ENCODE results near the gene USP24. TPM values are rescaled to one million over a fixed set of nuclear protein-coding genes. Genes with fewer than 3 reads are reported as not detected.
A peak's percentile ranks its signal among the peaks of the same experiment; 100 is the strongest.
"Not testable (repeated sequence)": the region's sequence is repeated elsewhere in the genome, so short reads cannot be mapped to it uniquely, and the experiment has no call there.

USP24 gene
- polyA plus RNA-seq, 5 donors, result 31.9 to 54.4 (median 46.8) TPM

DNA sequence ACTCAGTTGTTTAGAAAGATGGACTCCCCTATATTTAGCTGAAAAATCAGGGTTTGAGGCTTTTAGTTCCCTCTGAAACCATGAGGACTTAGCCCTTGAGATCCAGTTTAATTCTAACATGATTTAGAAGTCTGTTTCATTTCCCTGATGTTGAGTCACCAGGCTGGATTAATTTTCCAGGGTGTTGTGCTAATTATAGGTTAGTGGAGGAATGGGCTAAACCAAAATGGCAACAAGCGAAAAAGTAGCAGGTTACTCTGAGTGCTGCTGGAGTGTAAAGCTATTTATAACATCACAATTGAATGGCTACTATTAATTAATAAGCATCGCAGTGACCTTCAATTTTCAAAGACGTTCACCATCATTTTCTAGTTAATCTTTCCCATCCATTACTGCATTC lies 15.5 kb upstream of the USP24 start:
- no peak for DNase-seq

DNA sequence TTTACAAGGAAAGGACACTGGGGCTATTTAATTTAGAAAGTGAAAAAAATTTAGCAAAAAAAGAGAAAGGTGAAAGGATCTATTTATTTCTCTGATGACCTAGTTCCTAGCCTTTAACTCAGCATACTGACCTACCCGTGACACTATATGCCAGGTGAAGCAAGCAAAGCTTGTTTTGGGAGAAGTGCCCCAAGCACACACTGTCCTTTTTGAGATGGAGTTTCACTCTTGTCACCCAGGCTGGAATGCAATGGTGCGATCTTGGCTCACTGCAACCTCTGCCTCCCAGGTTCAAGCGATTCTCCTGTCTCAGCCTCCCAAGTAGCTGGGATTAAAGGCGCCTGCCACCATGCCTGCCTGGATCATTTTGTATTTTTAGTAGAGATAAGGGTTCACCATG lies 14.6 kb upstream of the USP24 start:
- DNase-seq, result not testable (repeated sequence)

DNA sequence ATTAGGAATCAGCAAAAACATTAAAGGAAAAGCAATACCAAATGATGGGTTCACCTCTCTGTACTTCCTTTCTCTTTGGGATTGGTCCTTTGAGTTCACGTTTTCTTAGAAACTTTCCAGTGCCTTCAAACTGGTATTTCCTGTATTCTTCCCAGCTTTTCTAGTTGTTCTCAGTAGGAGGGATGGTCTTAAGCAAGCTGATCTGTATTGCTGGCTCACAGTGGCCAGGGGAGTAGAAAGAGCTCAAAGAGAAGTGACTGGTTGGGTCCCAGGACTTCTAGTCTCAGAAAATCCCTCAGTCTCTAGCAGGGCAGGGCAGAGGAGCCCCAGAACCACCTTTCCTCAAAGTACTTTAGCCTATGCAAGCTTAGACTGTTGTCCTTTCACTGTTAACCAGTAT lies 10.1 kb upstream of the USP24 start:
- no peak for DNase-seq

DNA sequence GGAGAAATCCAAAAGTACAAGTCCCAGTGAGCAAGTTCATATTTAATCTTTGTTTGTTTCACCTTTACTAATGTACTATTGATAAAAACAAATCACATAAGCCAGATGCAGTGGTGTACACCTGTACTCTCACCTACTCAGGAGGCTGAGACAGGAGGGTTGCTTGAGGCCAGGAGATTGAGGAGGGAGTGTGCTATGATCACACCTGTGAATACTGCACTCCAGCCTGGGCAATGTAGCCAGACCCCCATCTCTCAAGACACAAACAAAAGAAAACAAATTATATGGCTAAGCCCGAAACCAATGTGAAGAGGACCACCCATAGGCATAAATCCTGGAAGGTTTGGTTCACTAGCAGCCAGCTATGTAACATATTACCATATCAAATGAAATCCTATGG lies 9.6 kb upstream of the USP24 start:
- no peak for DNase-seq

DNA sequence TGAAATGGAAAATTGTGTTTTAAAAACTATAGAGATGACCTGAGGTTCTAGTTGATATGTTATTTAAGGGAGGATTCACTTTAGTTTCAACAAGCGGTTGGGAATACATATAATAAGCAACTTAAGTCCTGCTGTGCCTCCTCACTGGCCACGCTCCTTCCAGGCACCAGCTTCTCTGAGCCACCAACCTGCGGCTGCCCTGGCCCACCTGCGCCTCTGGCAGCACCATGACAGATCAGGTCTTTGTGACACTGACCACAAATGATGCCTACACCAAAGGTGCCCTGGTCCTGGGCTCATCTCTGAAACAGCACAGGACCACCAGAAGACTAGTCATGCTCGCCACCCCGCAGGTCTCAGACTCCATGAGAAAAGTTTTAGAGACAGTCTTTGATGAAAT lies 7.0 kb upstream of the USP24 start:
- DNase-seq, result no peak

DNA sequence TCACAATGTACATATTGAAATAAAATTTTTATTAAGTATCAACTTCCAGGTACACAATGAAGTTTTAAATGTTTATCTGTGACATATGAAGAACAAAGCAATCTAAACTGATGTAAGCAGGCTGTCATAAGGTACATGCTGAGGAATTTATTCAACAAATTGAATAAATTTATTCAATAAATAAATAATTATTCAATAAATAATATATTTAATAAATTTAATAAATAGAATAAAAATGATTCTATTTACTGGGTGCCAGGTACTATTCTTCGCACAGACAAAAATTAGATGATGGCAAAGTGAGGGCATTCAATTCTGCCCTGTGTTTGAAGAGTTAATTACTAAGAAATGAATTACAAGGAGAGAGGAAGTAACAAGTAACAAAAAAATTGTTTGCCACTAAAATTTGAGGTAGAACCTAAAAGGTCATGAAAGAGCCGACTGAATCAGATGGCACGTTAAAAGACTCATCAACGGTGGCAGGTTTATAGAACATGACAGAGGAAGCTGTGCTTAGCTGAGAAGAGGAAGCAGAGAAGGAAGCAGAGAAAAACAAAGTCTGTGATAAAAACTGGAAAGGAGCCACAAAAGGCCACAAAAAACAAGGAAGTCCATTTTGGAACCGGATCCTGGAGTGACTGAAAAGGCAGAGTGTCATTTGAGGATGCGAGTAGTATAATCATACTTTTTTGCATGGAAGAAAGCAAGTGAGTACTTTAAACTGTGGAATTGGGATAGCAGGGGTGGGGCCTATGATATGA lies 2.2 kb upstream of the USP24 start:
- no peak for DNase-seq

DNA sequence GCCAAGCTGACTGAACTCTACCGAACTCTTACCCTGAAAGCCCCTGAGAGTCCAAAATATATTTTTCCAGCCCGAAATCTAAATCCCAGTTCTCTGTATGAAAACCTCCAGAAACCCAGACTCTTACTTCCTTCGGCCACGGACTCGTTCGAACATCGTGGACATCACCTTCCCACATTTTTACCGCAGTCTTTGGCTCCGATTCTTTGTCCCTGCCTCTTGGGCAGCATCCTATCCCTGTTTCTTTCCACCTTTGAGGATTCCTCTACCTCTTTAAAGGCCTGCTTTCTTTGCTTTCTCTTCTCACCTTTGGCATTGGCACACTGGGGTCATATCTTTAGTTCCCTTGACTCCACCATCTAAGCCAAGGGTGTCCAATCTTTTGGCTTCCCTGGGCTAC lies 932 bp upstream of the USP24 start:
- DNase-seq, result no peak

DNA sequence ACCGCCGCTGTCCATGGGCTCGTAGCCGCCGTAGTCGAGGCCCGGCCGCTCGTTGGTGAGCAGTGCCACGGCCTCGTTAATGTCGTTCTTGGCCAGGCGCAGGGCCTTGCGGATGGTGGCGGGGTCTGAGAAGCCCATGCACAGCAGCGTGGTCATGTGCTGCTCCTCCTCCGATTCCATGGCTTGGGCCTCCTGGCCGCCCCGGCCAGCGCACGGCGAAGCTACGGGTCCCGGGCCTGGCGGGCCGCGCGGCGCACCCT lies 300 bp downstream of the USP24 start:
- DNase-seq, result peak; percentile 45 to 55

DNA sequence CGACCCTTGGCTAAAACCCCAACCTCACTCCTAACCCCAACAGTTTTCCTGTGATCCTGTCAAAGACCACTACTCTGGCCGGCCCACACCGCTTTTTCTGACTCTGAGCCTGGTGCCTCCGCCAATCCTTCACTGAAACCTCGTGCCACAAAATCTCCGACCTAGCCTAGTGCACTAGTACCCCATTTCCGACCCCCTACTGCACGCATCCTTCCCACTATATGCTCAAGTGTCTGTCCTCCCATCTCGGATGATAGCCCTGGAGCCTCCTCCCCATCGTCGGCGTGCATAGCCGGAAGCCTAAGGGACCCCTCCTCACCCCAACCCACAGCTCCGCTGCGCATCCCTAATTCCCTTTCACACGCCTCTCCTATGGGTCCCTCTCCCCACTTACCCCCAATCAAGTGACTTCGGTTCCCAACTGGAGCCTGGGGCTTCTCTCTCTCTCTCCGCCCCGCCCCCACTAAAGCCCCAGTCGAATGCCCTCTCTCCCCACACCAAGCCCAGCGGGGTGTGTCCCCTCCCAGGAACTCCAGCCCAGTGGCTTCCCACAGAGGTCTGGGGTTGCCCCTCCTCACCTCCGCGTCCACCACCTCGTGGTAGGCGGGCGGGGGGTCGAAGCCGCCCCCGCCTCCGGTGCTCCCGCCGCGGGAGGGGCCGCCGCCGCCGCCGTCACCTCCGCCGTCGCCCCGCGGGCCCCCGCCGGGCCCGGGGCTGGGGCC lies 791 bp downstream of the USP24 start:
- DNase-seq, result peak in 1 of 2 donors; percentile 27

DNA sequence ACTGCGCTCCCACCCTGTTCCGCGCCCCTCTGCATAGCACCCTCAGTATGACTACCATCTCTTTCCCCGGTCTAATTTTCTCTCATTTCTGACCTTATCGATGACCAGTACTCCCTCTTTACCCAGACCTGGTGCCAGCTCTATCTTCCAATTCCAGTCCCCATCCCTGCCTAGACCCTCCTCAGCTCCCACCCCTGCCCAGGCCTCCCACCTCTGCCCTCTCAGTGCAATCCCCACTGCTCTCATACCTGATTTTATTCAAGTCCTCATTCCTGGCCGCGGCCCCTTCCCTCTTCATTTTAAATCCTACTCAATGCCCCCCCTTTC lies 1.3 kb downstream of the USP24 start:
- DNase-seq, result no peak

DNA sequence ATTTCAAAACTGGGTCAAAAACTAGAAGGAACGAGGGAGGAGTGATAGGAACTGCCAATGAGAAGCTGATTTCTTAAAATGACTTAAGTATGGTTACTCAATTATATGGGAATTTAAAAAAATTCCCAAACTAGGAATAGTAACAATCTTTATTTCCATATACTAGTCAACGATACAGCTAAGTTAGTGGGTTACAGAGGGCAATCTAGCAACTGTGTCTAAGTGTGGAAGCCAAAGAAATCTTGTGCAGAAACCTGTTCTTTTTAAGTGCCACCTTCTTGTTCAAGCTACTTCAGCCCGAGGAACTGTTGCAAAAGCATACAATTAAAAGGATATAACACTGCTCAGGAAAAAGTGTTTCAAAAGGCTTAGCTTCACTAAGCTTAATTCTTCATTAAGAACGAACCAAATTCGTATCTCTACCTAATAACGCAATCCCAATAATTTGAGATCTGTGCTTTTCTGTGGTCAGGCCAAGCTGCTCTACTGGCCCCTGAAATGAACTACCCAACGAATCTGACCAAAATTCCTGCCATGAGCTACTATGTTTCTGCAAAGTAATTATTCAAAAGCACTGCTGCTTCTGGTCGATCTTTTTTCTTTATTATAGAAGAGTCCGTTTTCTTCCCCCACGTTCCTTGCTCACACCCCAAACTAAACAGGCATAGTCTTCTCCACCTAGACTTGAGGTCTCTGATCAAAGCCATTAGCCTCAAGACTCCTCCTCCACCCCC lies 1.8 kb downstream of the USP24 start:
- no peak for DNase-seq

DNA sequence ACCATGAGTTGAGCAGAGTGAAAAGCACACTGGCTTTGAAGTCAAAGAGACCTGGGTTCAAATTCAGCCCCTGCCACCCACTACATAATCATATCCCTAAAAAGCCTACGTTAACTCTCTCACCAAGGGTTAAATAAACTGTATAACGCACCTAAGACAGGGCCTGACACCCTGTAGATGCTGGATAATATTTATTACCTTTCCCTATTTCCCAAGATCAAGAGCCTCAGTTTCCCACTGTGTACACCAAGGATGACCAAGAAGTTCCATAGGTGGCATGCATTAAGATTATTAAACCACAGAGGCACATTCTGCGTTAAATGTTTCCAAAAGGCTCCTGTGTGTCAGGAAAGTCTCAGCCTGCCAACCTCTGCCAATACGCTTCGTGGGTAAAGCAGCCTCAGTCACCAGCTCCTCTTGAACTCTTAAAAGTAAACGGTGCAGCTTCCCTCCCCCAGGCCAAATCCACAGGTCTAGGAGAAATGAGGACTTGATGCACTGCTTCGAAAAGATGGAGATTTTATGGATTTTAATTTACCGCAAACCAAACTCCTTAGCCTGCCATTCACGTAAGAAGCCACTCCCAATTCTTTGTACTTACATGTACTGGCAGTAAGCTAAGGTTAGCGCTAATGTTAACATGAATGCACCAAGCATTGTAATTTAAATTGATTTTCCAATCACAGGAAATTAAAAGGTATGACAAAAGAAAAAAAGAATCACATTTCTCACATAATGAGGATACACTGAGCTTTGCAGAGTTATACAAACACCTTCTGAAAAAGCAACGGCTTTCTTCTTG lies 2.6 kb downstream of the USP24 start:
- no peak for DNase-seq

DNA sequence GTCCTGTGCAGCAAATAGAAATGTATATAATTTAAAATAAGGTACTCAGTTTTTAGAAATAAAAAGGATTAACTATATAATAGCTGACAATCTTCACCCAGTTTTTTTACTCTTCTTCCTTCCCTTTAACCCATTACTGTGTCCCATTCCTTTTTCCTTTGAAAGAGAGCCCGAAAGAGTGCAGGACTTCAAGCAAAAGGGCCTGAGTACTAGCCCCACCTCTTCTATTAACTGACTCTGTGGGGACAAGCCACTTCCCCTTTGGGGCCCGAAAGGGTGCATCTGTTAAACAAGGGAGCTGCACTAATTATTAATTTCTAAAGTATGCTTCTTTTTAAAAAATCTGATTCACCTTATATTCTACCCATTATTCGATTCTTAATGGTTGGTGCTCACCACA lies 3.3 kb downstream of the USP24 start:
- DNase-seq, result no peak

DNA sequence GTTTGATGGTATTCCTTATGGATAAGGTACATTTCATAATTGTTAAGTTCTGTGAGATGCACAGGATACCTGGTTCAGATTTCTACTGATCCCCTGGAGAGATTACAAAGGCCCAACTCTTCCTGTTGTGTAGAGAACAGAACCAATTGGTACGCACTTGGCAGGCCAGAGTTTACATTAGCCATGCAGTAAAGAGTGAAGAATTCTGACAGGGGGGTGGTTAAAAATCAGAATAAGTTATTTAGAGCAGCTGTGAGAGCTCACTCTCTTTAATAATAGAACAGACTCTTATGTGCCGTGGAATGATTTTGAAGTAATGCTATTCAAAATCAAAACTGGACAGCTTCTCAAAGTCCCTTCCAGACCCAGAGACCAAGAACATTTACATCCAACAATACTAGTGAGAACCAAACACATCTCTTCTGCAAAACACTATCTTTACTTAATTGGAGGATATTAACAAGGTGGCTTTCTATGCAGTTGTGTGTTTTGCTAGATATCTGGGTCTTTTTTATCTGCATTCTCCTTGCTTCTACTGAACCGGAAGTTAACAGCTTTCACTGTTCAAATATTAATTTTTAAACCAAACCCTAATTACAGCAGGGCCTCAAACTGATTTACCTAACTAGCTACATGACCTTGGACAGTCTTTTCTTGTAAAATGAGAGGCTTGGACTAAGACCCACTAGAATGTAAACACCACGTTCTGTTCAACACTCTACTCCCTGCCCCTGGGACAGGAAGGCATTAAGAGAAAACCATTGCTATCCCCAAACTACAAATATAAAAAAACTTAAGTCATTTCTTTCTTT lies 4.0 kb downstream of the USP24 start:
- no peak for DNase-seq

DNA sequence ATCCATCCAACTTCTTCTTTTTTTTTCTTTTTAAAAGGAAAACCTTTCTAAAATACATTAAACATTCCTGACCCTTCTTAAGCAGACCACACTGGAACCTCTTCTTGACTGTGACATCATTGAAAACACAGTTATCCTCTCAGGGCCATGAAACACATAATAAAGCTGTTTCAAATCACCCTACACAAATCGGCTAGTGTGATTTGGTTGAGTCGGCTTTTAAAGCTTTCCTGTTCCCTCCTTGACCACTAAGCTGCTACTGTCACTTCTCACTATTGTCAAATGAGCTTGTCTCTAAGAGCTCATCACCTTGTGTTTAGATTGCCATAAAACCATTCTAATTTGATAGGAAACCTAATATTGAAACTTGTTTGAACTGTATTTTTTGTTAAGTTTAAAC lies 5.9 kb downstream of the USP24 start:
- no peak for DNase-seq

DNA sequence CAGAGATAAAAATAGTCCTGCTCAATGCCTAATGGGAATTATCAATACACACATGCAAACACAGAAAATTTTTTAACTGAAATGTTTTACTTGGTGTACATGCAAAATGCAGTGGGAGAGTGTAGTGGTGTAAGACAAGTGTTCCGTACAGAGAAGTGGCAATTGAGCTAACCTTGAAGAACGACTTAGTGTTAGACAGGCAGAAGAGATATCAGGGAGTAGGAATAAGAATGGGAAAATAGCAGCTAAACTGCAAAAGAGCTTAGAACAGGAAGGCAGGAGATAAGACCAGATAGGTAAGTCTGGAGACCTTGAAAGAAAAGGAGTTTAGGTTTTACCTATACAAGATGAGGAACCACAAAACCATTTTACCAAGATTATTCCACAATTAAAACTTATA lies 9.0 kb downstream of the USP24 start:
- no peak for DNase-seq

DNA sequence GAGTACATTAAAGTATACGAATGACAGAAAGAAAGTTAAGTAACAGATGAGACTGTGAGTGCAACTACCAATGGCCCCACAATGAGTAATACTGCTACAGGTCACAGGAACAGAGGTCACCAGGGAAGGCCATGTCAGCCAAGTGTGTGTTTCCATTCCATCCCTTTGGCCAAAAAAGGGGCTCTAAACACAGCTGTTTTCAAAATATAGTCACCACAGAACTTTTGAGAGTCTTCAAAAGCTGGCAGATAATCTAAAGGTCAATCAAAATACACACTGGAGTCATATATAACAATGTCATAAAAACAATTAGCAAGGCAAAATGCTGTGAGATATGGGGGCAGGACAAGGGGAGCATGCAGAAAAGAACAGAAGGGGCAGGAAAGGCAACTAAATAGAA lies 10.2 kb downstream of the USP24 start:
- DNase-seq, result no peak

DNA sequence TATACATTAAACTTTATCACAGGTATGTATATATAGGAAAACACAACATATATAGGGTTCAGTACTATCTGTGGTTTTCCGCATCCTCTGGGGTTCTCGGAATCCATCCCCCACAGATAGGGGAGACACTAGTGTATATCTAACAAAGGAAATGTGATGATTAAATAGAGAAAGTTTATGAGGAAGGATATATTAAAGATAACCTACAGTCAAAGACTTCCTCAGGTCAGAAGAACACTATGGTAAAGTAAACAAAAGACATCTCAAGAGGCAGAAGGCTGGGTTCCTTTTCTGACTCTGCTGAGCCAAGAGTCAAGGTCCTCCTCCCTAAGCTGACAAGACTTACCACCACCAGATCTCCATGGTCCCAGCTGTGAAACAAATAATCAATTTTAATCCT lies 12.1 kb downstream of the USP24 start:
- no peak for DNase-seq

DNA sequence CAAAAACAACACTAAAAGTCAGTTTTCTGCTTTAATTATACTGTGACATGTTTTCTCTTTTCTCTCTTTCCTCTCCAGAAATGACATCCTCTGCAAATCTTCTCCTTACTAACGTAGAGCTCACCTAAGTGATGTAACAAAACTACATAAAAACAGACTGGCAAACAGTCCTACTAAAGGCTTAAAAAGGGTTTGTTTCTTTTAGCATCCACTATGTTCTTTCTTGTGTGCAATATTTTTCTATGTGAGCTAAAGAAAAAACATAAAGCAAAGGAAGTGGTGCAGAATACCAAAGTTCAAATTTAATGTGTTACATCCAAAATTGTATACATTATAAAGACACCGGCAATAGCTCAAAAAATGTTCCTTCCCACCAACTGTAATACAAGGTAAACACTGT lies 14.5 kb downstream of the USP24 start:
- DNase-seq, result no peak

DNA sequence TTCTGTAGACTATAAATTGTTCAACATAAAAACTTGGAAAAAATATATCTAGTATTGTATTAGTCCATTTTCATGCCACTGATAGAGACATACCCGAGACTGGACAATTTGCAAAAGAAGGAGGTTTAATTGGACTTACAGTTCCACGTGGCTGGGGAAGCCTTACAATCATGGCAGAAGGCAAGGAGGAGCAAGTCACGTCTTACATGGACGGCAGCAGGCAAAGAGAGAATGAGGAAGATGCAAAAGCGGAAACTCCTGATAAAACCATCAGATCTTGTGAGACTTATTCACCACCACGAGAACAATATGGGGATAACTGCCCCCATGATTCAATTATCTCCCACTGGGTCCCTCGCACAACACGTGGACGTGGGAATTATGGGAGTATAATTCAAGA lies 15.4 kb downstream of the USP24 start:
- DNase-seq, result not testable (repeated sequence)

DNA sequence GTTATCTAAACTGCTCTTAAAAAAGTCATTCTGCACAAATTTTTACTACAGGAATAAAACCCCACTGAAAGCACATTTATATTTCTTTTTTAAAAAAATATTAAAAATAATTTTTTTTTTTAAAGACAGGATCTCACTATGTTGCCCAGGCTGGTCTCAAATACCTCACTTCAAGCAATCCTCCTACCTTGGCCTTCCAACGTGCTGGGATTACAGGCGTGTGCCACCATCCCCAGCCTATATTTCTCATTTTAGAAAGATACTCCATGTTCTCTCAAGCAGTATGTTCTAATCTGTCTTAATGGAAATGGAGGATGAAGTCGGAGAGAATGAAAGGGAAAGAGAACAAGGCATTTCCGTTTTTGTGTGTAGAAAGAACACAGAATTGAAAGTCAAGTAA lies 17.1 kb downstream of the USP24 start:
- DNase-seq, result no peak

DNA sequence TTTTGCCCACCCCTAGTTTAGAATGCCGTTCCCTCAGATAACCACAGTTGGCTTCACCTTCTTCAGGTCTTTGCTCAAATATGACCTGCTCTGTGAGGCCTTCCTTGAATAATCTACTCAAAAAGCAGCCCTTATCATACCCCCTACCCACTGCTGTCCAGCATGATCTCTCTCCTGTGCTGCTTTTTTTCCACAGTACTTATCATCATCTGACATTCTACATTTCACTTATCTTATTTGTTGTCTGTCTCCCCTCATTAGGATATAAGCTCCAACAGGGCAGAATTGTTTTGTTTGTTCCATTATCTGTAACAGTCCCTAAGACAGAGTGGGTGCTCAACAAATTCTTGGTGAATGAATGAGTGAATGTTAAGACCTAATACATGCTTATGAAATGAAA lies 18.1 kb downstream of the USP24 start:
- DNase-seq, result no peak

All from right lung (tissue), 5 donors.